ENCODE data around the gene MKI67. TPM values are rescaled to one million over a fixed set of nuclear protein-coding genes. Genes with fewer than 3 reads are reported as not detected.

The MKI67 gene
- total and polyA plus RNA-seq, 2 donors (not counting 3 experiments of a cell fraction or from before 2014, with no cell fraction given), result 16.2 to 125 TPM

GRCh38 chr10:128130051-128130450 lies 3.8 kb upstream of the MKI67 start:
- no TSS peak for BruUV-seq (replicated peaks)
- FAIRE-seq, result peak; percentile 12

DNA sequence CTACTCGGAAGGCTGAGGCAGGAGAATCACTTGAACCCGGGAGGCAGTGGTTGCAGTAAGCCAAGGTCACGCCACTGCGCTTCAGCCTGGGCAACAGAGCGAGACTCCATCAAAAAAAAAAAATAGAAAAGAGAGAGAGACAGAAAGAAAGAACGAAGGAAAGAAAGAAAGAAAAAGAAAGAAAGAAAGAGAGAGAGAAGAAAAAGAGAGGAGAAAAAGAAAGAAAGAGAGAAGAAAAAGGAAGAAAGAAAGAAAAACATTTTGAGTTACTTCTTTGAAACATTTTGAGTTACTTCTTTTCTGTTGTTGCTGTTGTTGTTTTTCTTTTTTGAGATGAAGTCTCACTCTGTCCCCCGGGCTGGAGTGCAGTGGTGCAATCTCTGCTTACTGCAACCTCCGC lies 2.4 kb upstream of the MKI67 start:
- DNase-seq (ENCODE audit: low read depth, low spot score) (no peak), FAIRE-seq (no peak)
- CTCF ChIA-PET, result no interaction called here
- POLR2A ChIA-PET, result no interaction called here
- intact Hi-C loops (cut with micrococcal nuclease), result loop anchor here (5.0 kb wide), 1 partner anchor 116 kb away; no protein-coding TSS in a partner anchor
- Histone ChIP-seq H3K27me3 (ENCODE audit: control insufficient read depth in 2 of 2, insufficient read depth in 2 of 2, low read length in 2 of 2) (peaks cover 0 to 7% of the 10 kb centered on the region in 2 experiments), H3K9me1 (replicated peaks; ENCODE audit: control insufficient read depth, extremely low read depth, insufficient read depth, low read length) (no peaks in the 10 kb centered on the region), H3K27ac (ENCODE audit: insufficient read depth, low read depth, low read length) (no peak overlapping the region), H3K9me3 (replicated peaks; ENCODE audit: control insufficient read depth, insufficient read depth, low read length) (no peaks in the 10 kb centered on the region), H3K4me2 (ENCODE audit: insufficient read depth, low read length) (no peak overlapping the region), H4K20me1 (replicated peaks; ENCODE audit: control insufficient read depth, extremely low read depth, insufficient read depth, low read length) (no peaks in the 10 kb centered on the region), H3K9ac (replicated peaks; ENCODE audit: extremely low read depth, insufficient read depth, low read length) (no peak overlapping the region), H2AFZ (ENCODE audit: low read depth, low read length) (no peak overlapping the region), H3K36me3 (ENCODE audit: control insufficient read depth in 2 of 2, extremely low read depth in 1 of 2, insufficient read depth in 2 of 2, low read length in 2 of 2) (no peaks in the 10 kb centered on the region), H3K79me2 (ENCODE audit: control insufficient read depth, insufficient read depth, low read length) (peaks cover 26% of the 10 kb centered on the region), H3K4me3 (replicated peaks in 1 of 3; ENCODE audit: insufficient read depth in 1 of 3, low read depth in 1 of 3, low read length in 3 of 3) (no peak overlapping the region), H3K4me1 (ENCODE audit: control insufficient read depth, extremely low read depth, insufficient read depth, low read length) (peaks cover 19% of the 10 kb centered on the region)
- TF ChIP-seq POLR2AphosphoS5 (IDR thresholded peaks at IDR 0.05; ENCODE audit: insufficient read depth, low read depth, low read length) (no peak), MAX (IDR thresholded peaks at IDR 0.05; ENCODE audit: insufficient read depth, insufficient read length) (no peak), FOS (IDR thresholded peaks at IDR 0.05; ENCODE audit: borderline replicate concordance, insufficient read depth, low read length) (no peak), GATA2 (IDR thresholded peaks at IDR 0.05; ENCODE audit: insufficient read depth, insufficient read length, low read depth, low read length) (no peak), EZH2 (IDR thresholded peaks at IDR 0.05; ENCODE audit: borderline replicate concordance, low read depth, low read length, severe bottlenecking) (no peak), JUN (IDR thresholded peaks at IDR 0.05; ENCODE audit: borderline replicate concordance, insufficient read depth, insufficient read length, low read depth) (no peak), MYC (IDR thresholded peaks at IDR 0.05; ENCODE audit: low read depth, low read length) (no peak), POLR2A (IDR thresholded peaks at IDR 0.05; ENCODE audit: low read depth, low read length) (no peak), CTCF (IDR thresholded peaks at IDR 0.05; ENCODE audit: extremely low read depth in 1 of 2, insufficient read depth in 1 of 2, low read depth in 1 of 2, low read length in 2 of 2) (no peak)
- dilution Hi-C loops (cut with MboI; ENCODE audit: extremely low pct_ligation_motif_present, low sequenced_read_pairs), result no loop called here
- BruUV-seq (replicated peaks), result no TSS peak

More at GRCh38 chr10:128130051-128130450, 3.8 kb upstream of the MKI67 start:
- H3K4me3 ChIP-seq (replicated peaks in 1 of 3; ENCODE audit: insufficient read depth in 1 of 3, low read depth in 1 of 3, low read length in 3 of 3), result no peak overlapping the region
- DNase-seq (ENCODE audit: low read depth, low spot score), result peak; percentile 11
- H3K79me2 ChIP-seq (ENCODE audit: control insufficient read depth, insufficient read depth, low read length), result peaks cover 11% of the 10 kb centered on the region
- H3K9me3 ChIP-seq (replicated peaks; ENCODE audit: control insufficient read depth, insufficient read depth, low read length), result no peaks in the 10 kb centered on the region
- H3K4me2 ChIP-seq (ENCODE audit: insufficient read depth, low read length), result no peak overlapping the region
- ChIA-PET POLR2A (no interaction called here), CTCF (interaction anchor here (1.1 kb wide), 1 partner anchor 15 kb away, joined by 6 read pairs; no protein-coding TSS in a partner anchor)
- no peaks in the 10 kb centered on the region for H4K20me1 ChIP-seq (replicated peaks; ENCODE audit: control insufficient read depth, extremely low read depth, insufficient read depth, low read length)
- no peak overlapping the region for H3K27ac ChIP-seq (ENCODE audit: insufficient read depth, low read depth, low read length)
- H3K36me3 ChIP-seq (ENCODE audit: control insufficient read depth in 2 of 2, extremely low read depth in 1 of 2, insufficient read depth in 2 of 2, low read length in 2 of 2), result no peaks in the 10 kb centered on the region
- H3K9me1 ChIP-seq (replicated peaks; ENCODE audit: control insufficient read depth, extremely low read depth, insufficient read depth, low read length), result no peaks in the 10 kb centered on the region
- no peak overlapping the region for H2AFZ ChIP-seq (ENCODE audit: low read depth, low read length)
- TF ChIP-seq GATA2 (IDR thresholded peaks at IDR 0.05; ENCODE audit: insufficient read depth, insufficient read length, low read depth, low read length) (peak; percentile 24), POLR2AphosphoS5 (IDR thresholded peaks at IDR 0.05; ENCODE audit: insufficient read depth, low read depth, low read length) (no peak), JUN (IDR thresholded peaks at IDR 0.05; ENCODE audit: borderline replicate concordance, insufficient read depth, insufficient read length, low read depth) (no peak), MYC (IDR thresholded peaks at IDR 0.05; ENCODE audit: low read depth, low read length) (no peak)
- peaks cover 5% of the 10 kb centered on the region for H3K4me1 ChIP-seq (ENCODE audit: control insufficient read depth, extremely low read depth, insufficient read depth, low read length)
- intact Hi-C loops (cut with micrococcal nuclease), result no loop called here
- no peak overlapping the region for H3K9ac ChIP-seq (replicated peaks; ENCODE audit: extremely low read depth, insufficient read depth, low read length)
- dilution Hi-C loops (cut with MboI; ENCODE audit: extremely low pct_ligation_motif_present, low sequenced_read_pairs), result no loop called here
- H3K27me3 ChIP-seq (ENCODE audit: control insufficient read depth in 2 of 2, insufficient read depth in 2 of 2, low read length in 2 of 2), result peaks cover 3 to 7% of the 10 kb centered on the region in 2 experiments
